Testis (tissue), 2 donors: ENCODE measurements around the gene SELENOI.

Experiments
- CTCF ChIP-seq, 3 experiments: fragments of 450-650 bp in 2 of 3; fragments of 200-600 bp in 1 of 3; sonication (generic) in 1 of 3; IDR thresholded peaks; one replicate each; pipeline ENCODE4 v1.5.1; 2016 to 2019; ENCODE audit warnings: antibody characterized with exemption in 3 of 3, mild to moderate bottlenecking in 2 of 3, moderate library complexity in 1 of 3
- POLR2A ChIP-seq: fragments of 450-650 bp; IDR thresholded peaks from one replicate; pipeline ENCODE4 v1.6.1; 2017; ENCODE audit warnings: antibody characterized with exemption, mild to moderate bottlenecking, moderate library complexity

- TF ChIP-seq CTCF (IDR thresholded peaks at IDR 0.05) = no peak
- TF ChIP-seq POLR2A = no peak
These were observed 48.8 kb downstream of the SELENOI start for GRCh38 chr2:26394694-26395093.
